GM12873 (cell line): ENCODE results near the gene DNASE1.

Experiments
- CTCF ChIP-seq: IDR thresholded peaks from 2 replicates; pipeline ENCODE4 v1.5.1; 2012; ENCODE audit warnings: low read depth, mild to moderate bottlenecking, moderate library complexity, low read length, control low read depth; ENCODE audit not compliant: insufficient read depth; ENCODE audit errors: missing control alignments

The DNASE1 gene

GRCh38 chr16:3652373-3653195 is 1.9 kb upstream of the DNASE1 start:
- no peak for TF ChIP-seq CTCF

GRCh38 chr16:3655030-3655395 is 522 bp downstream of the DNASE1 start:
- TF ChIP-seq CTCF: no peak

- TF ChIP-seq CTCF: no peak
Observed at GRCh38 chr16:3655396-3656159, 1.1 kb downstream of the DNASE1 start.

GRCh38 chr16:3656491-3657468 is 2.3 kb downstream of the DNASE1 start:
- no peak for TF ChIP-seq CTCF

- TF ChIP-seq CTCF: no peak
Observed at GRCh38 chr16:3659251-3659650, 4.8 kb downstream of the DNASE1 start.

GRCh38 chr16:3661311-3661710 is 6.8 kb downstream of the DNASE1 start:
- TF ChIP-seq CTCF: no peak

GRCh38 chr16:3661922-3662321 is 7.4 kb downstream of the DNASE1 start:
- TF ChIP-seq CTCF: no peak
